ENCODE results near the gene DNAH5. TPM values are rescaled to one million over a fixed set of nuclear protein-coding genes. Genes with fewer than 3 reads are reported as not detected.

DNAH5 gene
- total RNA-seq, 4 donors from 2014 or later = 0.17 to 1.2 (median 0.63) TPM

DNA sequence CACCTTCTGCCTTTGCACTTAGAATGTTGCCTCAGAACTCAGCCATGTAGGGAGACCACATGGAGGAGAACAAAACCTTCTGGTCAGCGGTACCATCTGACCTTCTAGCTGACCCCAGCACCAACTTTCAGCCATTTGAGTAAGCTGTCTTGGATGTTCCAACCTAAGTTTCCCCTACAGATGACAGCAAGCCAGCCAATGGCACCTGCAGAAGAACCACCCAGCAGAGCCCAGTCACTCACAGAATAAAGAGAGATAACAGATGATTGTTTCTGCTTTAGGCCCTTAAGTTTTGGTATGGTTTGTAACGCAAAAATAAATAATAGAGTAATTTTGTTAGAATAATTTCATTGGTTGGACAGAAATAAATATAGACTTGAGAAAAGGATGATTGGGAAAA lies 10.4 kb downstream of the DNAH5 start:
- peaks cover 0 to 8% (median 3%) of the 10 kb centered on the region in 4 donors for H3K9me3 ChIP-seq
- no peak for TF ChIP-seq POLR2AphosphoS5 (IDR thresholded peaks at IDR 0.05)
- no peak for TF ChIP-seq EP300 (IDR thresholded peaks at IDR 0.05)
- TF ChIP-seq, protein P1, sequence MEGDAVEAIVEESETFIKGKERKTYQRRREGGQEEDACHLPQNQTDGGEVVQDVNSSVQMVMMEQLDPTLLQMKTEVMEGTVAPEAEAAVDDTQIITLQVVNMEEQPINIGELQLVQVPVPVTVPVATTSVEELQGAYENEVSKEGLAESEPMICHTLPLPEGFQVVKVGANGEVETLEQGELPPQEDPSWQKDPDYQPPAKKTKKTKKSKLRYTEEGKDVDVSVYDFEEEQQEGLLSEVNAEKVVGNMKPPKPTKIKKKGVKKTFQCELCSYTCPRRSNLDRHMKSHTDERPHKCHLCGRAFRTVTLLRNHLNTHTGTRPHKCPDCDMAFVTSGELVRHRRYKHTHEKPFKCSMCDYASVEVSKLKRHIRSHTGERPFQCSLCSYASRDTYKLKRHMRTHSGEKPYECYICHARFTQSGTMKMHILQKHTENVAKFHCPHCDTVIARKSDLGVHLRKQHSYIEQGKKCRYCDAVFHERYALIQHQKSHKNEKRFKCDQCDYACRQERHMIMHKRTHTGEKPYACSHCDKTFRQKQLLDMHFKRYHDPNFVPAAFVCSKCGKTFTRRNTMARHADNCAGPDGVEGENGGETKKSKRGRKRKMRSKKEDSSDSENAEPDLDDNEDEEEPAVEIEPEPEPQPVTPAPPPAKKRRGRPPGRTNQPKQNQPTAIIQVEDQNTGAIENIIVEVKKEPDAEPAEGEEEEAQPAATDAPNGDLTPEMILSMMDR (IDR thresholded peaks at IDR 0.05) = no peak
- no peak for TF ChIP-seq POLR2A (IDR thresholded peaks at IDR 0.05; ENCODE audit: low read depth)
- no peaks in the 10 kb centered on the region for H3K27me3 ChIP-seq
- H3K27ac ChIP-seq (replicated peaks in 1 of 4) = no peak overlapping the region
- DNase-seq (ENCODE audit: extremely low spot score) = no peak
- H3K4me3 ChIP-seq = no peak overlapping the region
- H3K4me1 ChIP-seq = peaks cover 0 to 11% (median 5%) of the 10 kb centered on the region in 4 donors
- no peaks in the 10 kb centered on the region for H3K36me3 ChIP-seq
- intact Hi-C loops (cut with DNase I) = no loop called here
- WGBS = 88% methylated on average over 2 of the region's 2 CpGs

DNA sequence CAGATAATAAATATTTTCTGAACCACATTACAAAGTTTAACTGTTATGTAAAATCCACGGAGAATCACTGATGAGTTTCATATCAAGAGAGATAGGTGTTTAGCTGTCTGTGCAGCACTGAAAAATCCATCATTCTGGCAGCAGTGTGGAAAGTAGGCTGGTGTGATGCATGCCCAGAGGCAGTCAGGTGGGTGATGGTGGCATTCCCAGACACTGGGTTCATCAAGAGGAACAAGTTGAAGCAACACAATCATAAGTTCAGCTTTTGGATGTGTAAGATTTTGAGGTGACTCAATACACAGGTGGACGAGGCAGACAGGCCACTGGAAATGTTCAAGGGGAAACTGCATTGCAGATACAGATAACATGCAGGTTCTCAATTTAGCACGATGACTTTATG lies 11.9 kb downstream of the DNAH5 start:
- H3K4me1 ChIP-seq = peaks cover 0 to 11% (median 5%) of the 10 kb centered on the region in 4 donors
- H3K27ac ChIP-seq (replicated peaks in 1 of 4) = no peak overlapping the region
- peaks cover 0 to 8% (median 3%) of the 10 kb centered on the region in 4 donors for H3K9me3 ChIP-seq
- TF ChIP-seq POLR2AphosphoS5 (IDR thresholded peaks at IDR 0.05) (no peak), POLR2A (IDR thresholded peaks at IDR 0.05; ENCODE audit: low read depth) (no peak), EP300 (IDR thresholded peaks at IDR 0.05) (no peak)
- TF ChIP-seq, protein P1 (IDR thresholded peaks at IDR 0.05) = no peak
- WGBS = 89% methylated on average over 3 of the region's 3 CpGs
- no peak overlapping the region for H3K4me3 ChIP-seq
- no peak for DNase-seq (ENCODE audit: extremely low spot score)
- intact Hi-C loops (cut with DNase I) = no loop called here
- H3K36me3 ChIP-seq = no peaks in the 10 kb centered on the region
- H3K27me3 ChIP-seq = no peaks in the 10 kb centered on the region

DNA sequence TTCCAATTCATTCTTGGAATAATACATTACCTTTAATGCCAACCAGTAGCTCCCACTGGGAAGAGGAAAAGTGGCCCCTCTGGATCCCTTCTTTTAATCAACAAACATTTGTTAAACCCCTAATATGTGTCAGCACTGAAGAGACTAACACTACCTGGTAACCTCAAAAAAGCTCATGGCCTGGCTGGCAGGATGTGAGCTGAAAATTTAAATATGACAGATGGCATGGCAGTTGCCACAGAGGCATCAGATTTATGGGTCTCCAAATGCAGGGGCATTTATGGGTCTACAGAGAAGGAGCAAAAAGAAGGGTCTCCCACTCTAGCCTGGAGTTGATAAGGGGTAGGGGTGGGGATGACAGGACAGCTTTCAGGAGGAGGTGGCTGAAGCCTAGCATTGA lies 12.5 kb downstream of the DNAH5 start:
- DNase-seq (ENCODE audit: extremely low spot score) = no peak
- Histone ChIP-seq H3K27me3 (no peaks in the 10 kb centered on the region), H3K4me3 (no peak overlapping the region), H3K9me3 (peaks cover 0 to 8% (median 3%) of the 10 kb centered on the region in 4 donors), H3K36me3 (no peaks in the 10 kb centered on the region), H3K27ac (replicated peaks in 1 of 4) (no peak overlapping the region), H3K4me1 (peaks cover 0 to 11% (median 5%) of the 10 kb centered on the region in 4 donors)
- intact Hi-C loops (cut with DNase I) = no loop called here
- no peak for TF ChIP-seq POLR2AphosphoS5 (IDR thresholded peaks at IDR 0.05)

DNA sequence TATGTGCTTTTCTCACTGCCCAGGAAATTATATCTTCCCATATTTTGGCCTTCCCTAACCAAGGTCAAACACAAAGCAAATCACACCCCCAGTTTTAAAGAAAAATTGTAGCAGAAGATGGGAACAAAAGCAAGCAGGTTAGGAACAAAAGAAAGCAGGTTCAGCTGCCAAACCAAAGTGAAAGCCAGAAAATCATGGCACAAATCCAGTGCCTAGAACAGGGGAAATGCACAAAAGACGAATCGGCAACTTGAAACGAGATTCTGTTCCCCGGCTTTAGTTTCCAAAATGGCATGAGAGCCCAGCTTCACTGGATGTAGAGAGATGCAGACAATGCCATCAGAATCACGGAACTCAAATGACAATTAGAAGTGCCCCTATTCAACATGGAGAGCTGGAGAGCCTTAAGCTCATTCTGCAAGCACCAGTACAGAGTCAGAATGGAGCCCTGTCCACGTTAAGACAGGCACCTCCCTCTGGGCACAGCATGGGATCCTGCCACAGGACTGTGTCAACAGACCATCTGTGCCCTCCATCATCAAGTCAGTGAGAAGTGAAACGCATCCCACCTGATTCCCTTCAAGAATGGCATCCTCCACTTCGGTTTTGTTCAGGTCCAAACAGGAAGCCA lies 13.8 kb downstream of the DNAH5 start:
- no peak overlapping the region for H3K4me3 ChIP-seq
- peaks cover 0 to 9% (median 5%) of the 10 kb centered on the region in 4 donors for H3K4me1 ChIP-seq
- intact Hi-C loops (cut with DNase I) = no loop called here
- peaks cover 0 to 8% (median 3%) of the 10 kb centered on the region in 4 donors for H3K9me3 ChIP-seq
- TF ChIP-seq POLR2A (IDR thresholded peaks at IDR 0.05; ENCODE audit: low read depth) (no peak), POLR2AphosphoS5 (IDR thresholded peaks at IDR 0.05) (no peak), EP300 (IDR thresholded peaks at IDR 0.05) (no peak)
- TF ChIP-seq, protein P1 (IDR thresholded peaks at IDR 0.05) = no peak
- no peak overlapping the region for H3K27ac ChIP-seq (replicated peaks in 1 of 4)
- no peak for DNase-seq (ENCODE audit: extremely low spot score)
- no peaks in the 10 kb centered on the region for H3K36me3 ChIP-seq
- H3K27me3 ChIP-seq = no peaks in the 10 kb centered on the region
- 53% methylated on average over 8 of the region's 8 CpGs for WGBS

DNA sequence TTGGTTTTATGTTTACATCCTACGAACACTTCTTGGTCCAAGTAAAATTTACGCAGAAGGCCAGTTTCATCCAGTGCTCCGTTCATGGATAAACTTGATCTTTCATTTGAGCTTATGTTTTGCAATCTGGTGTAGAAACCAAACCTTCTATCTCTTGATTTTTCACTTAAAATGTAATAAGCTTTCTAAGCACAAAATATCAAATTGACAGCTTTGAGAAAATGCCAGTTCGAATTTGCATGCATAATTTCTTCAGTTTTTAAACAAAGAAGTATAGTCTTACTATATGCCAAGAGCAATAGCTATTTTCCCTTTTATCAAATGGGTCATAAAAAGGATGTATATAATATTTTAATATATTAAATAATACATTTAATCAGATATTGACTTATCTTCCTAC lies 17.8 kb downstream of the DNAH5 start:
- Histone ChIP-seq H3K27ac (replicated peaks in 1 of 4) (no peak overlapping the region), H3K27me3 (no peaks in the 10 kb centered on the region), H3K36me3 (no peaks in the 10 kb centered on the region), H3K4me3 (no peak overlapping the region), H3K4me1 (no peaks in the 10 kb centered on the region), H3K9me3 (no peaks in the 10 kb centered on the region)
- no peak for DNase-seq (ENCODE audit: extremely low spot score)
- no peak for TF ChIP-seq POLR2A (IDR thresholded peaks at IDR 0.05; ENCODE audit: low read depth)
- no peak for TF ChIP-seq EP300 (IDR thresholded peaks at IDR 0.05)
- TF ChIP-seq, protein P1 (IDR thresholded peaks at IDR 0.05) = no peak
- TF ChIP-seq POLR2AphosphoS5 (IDR thresholded peaks at IDR 0.05) = no peak
- intact Hi-C loops (cut with DNase I) = no loop called here
- WGBS = 78% methylated on average over 4 of the region's 4 CpGs

All from esophagus muscularis mucosa (tissue), 4 donors.